GM23338 (cell line): ENCODE data around the gene JMJD1C. TPM values are rescaled to one million over a fixed set of nuclear protein-coding genes. Genes with fewer than 3 reads are reported as not detected.

Experiments used
- ATAC-seq: fragments of 200-7000 bp; cut with Tn5 transposase; 3 replicates; pipeline ENCODE4 v1.9.1; 2020
- DNase-seq: peaks from one replicate; pipeline ENCODE4 v3.0.0-alpha.2; 2015; ENCODE audit warnings: low spot score
- H2AFZ ChIP-seq: fragments of 200-600 bp; sonication (generic); 2 replicates; pipeline ENCODE4 v1.8.0; 2016; ENCODE audit warnings: antibody characterized with exemption, mild to moderate bottlenecking, moderate library complexity
- H3F3A ChIP-seq: fragments of 200-600 bp; sonication (generic); replicated peaks from 2 replicates; pipeline ENCODE4 v1.8.0; 2017; ENCODE audit warnings: antibody characterized with exemption, mixed run types, low read depth
- H3K27ac ChIP-seq: fragments of 200-600 bp; sonication (generic); 2 replicates; pipeline ENCODE4 v1.6.1; 2016; ENCODE audit warnings: low read depth
- H3K27me3 ChIP-seq: fragments of 200-600 bp; sonication (generic); 2 replicates; pipeline ENCODE4 v1.8.0; 2016; ENCODE audit warnings: mild to moderate bottlenecking, mixed run types, moderate library complexity; ENCODE audit not compliant: insufficient read depth
- H3K36me3 ChIP-seq: fragments of 200-600 bp; sonication (generic); 2 replicates; pipeline ENCODE4 v1.8.0; 2016; ENCODE audit warnings: mild to moderate bottlenecking; ENCODE audit not compliant: insufficient read depth
- H3K4me1 ChIP-seq: fragments of 200-600 bp; sonication (generic); 2 replicates; pipeline ENCODE4 v1.8.0; 2016; ENCODE audit warnings: mild to moderate bottlenecking, moderate library complexity; ENCODE audit not compliant: insufficient read depth
- H3K4me2 ChIP-seq: fragments of 200-600 bp; sonication (generic); 2 replicates; pipeline ENCODE4 v1.7.1; 2017; ENCODE audit warnings: mixed run types
- H3K4me3 ChIP-seq: fragments of 200-600 bp; sonication (generic); 2 replicates; pipeline ENCODE4 v1.6.1; 2016; ENCODE audit warnings: mixed run types
- H3K79me2 ChIP-seq: fragments of 200-600 bp; sonication (generic); replicated peaks from 2 replicates; pipeline ENCODE4 v1.8.0; 2017; ENCODE audit warnings: mild to moderate bottlenecking; ENCODE audit not compliant: insufficient read depth
- H3K9me2 ChIP-seq: fragments of 200-600 bp; sonication (generic); 2 replicates; pipeline ENCODE4 v1.8.0; 2017; ENCODE audit not compliant: insufficient read depth
- H4K20me1 ChIP-seq: fragments of 200-600 bp; sonication (generic); replicated peaks from 2 replicates; pipeline ENCODE4 v1.8.0; 2017; ENCODE audit warnings: mild to moderate bottlenecking; ENCODE audit not compliant: insufficient read depth
- H3K27ac Mint-ChIP-seq: 2 replicates; pipeline ENCODE4 v1.8.0; 2020; ENCODE audit warnings: inconsistent platforms, mild to moderate bottlenecking, moderate library complexity, mixed read lengths
- H3K27me3 Mint-ChIP-seq: 3 replicates; pipeline ENCODE4 v1.8.0; 2022; ENCODE audit warnings: low read depth, mild to moderate bottlenecking, moderate library complexity, mixed read lengths, inconsistent platforms; ENCODE audit not compliant: insufficient read depth, poor library complexity
- H3K36me3 Mint-ChIP-seq: 3 replicates; pipeline ENCODE4 v1.8.0; 2021; ENCODE audit warnings: low read depth, mild to moderate bottlenecking, inconsistent platforms, moderate library complexity, mixed read lengths
- H3K4me1 Mint-ChIP-seq: 3 replicates; pipeline ENCODE4 v1.8.0; 2020; ENCODE audit warnings: mild to moderate bottlenecking, inconsistent platforms, mixed read lengths
- H3K4me3 Mint-ChIP-seq: 3 replicates; pipeline ENCODE4 v1.8.0; 2021; ENCODE audit warnings: moderate library complexity, mild to moderate bottlenecking, inconsistent platforms, mixed read lengths
- H3K9me3 Mint-ChIP-seq: 3 replicates; pipeline ENCODE4 v1.8.0; 2020; ENCODE audit warnings: moderate library complexity, mild to moderate bottlenecking, inconsistent platforms, mixed read lengths
- CREB1 ChIP-seq: fragments of 250-450 bp; sonication (Bioruptor Pico); IDR thresholded peaks from 2 replicates; pipeline ENCODE4 v1.5.0; 2020; ENCODE audit warnings: low read depth, mild to moderate bottlenecking, moderate library complexity
- EZH2 ChIP-seq: fragments of 200-600 bp; sonication (generic); IDR thresholded peaks from one replicate; pipeline ENCODE4 v1.8.0; 2017; ENCODE audit warnings: antibody characterized with exemption, mild to moderate bottlenecking, low read depth; ENCODE audit not compliant: unreplicated experiment
- NANOG ChIP-seq: IDR thresholded peaks from 2 replicates; pipeline ENCODE4 v1.6.1; 2016; ENCODE audit warnings: antibody characterized with exemption, borderline replicate concordance
- POLR2AphosphoS5 ChIP-seq: IDR thresholded peaks from 2 replicates; pipeline ENCODE4 v1.6.1; 2016; ENCODE audit warnings: antibody characterized with exemption, low read depth
- STAT1 ChIP-seq: IDR thresholded peaks from one replicate; pipeline ENCODE4 v1.6.1; 2016; ENCODE audit warnings: antibody characterized with exemption; ENCODE audit not compliant: unreplicated experiment
- ZNF114 ChIP-seq: fragments of 250-450 bp; sonication (Bioruptor Pico); IDR thresholded peaks from 2 replicates; pipeline ENCODE4 v1.5.0; 2020; ENCODE audit warnings: mild to moderate bottlenecking, moderate library complexity
- polyA plus RNA-seq: library from polyadenylated mRNA; unstranded; fragments of >200 nt; fragmentation: Nextera tagmentation; extraction: Ambion mirVana; gene quantifications from 2 replicates; pipeline ENCODE4 v1.2.1, GENCODE V29; 2016
- total RNA-seq: library from RNA; depleted of rRNA; stranded (reverse); fragments of >200 nt; shearing (Covaris generic); gene quantifications from 2 replicates; pipeline ENCODE4 v1.2.3, GENCODE V29; 2014
- TF ChIP-seq, protein P1 (sequence below): IDR thresholded peaks from one replicate; pipeline ENCODE4 v1.6.1; 2018; ENCODE audit warnings: antibody characterized with exemption; ENCODE audit not compliant: unreplicated experiment
- TF ChIP-seq, protein P2 (sequence below), 2 experiments: fragments of 200-600 bp in 1 of 2; sonication (generic) in 1 of 2; conservative IDR thresholded peaks; 2 replicates each; pipeline versions ENCODE4 v1.5.1 to v1.6.1; 2016 to 2017; ENCODE audit warnings: antibody characterized with exemption in 2 of 2, low read depth in 2 of 2, mild to moderate bottlenecking in 2 of 2, moderate library complexity in 1 of 2
- TF ChIP-seq, protein P3 (sequence below): fragments of 250-450 bp; sonication (Bioruptor Pico); IDR thresholded peaks from 2 replicates; pipeline ENCODE4 v1.5.0; 2020; ENCODE audit warnings: mild to moderate bottlenecking, moderate library complexity
- TF ChIP-seq, protein P4 (sequence below): IDR thresholded peaks from 2 replicates; pipeline ENCODE4 v1.6.1; 2016; ENCODE audit warnings: antibody characterized with exemption

JMJD1C gene
- total and polyA plus RNA-seq, 2 experiments from 2014 or later: 333 to 435 TPM

DNA sequence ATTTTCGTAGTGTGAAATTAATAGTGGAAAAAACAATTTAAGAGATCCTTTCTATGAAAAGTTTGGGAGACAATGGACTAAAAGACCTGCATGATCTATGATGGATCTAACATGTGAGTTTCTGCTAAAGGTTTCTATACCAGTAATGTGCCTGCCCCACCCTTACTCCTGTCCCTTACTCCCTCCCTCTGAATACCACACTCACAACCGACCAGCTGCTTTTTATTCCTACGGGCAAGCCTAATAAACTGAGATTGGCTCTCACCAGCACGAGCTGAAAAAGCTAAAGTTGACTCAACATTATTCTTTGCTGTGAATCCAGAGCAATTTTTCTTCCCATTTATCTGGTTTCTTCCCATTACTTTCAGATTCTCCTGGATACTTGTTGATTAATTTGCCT is 37.6 kb upstream of the JMJD1C start:
- Mint-ChIP-seq H3K27ac (peak overlapping the region; percentile 97; the same call in 1 of the 2 replicates), H3K36me3 (no peaks in the 10 kb centered on the region)
- peaks cover 86% of the 10 kb centered on the region for H3K79me2 ChIP-seq

More for the DNA sequence above, 37.6 kb upstream of the JMJD1C start:
- no peaks in the 10 kb centered on the region for H3K27me3 Mint-ChIP-seq
- peaks cover 29% of the 10 kb centered on the region for H3K4me1 Mint-ChIP-seq
- no peaks in the 10 kb centered on the region for H3K9me2 ChIP-seq
- H4K20me1 ChIP-seq: no peaks in the 10 kb centered on the region
- TF ChIP-seq, protein P1, sequence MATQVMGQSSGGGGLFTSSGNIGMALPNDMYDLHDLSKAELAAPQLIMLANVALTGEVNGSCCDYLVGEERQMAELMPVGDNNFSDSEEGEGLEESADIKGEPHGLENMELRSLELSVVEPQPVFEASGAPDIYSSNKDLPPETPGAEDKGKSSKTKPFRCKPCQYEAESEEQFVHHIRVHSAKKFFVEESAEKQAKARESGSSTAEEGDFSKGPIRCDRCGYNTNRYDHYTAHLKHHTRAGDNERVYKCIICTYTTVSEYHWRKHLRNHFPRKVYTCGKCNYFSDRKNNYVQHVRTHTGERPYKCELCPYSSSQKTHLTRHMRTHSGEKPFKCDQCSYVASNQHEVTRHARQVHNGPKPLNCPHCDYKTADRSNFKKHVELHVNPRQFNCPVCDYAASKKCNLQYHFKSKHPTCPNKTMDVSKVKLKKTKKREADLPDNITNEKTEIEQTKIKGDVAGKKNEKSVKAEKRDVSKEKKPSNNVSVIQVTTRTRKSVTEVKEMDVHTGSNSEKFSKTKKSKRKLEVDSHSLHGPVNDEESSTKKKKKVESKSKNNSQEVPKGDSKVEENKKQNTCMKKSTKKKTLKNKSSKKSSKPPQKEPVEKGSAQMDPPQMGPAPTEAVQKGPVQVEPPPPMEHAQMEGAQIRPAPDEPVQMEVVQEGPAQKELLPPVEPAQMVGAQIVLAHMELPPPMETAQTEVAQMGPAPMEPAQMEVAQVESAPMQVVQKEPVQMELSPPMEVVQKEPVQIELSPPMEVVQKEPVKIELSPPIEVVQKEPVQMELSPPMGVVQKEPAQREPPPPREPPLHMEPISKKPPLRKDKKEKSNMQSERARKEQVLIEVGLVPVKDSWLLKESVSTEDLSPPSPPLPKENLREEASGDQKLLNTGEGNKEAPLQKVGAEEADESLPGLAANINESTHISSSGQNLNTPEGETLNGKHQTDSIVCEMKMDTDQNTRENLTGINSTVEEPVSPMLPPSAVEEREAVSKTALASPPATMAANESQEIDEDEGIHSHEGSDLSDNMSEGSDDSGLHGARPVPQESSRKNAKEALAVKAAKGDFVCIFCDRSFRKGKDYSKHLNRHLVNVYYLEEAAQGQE: no peak
- TF ChIP-seq CREB1 (CRISPR knock-in tag) (no peak), ZNF114 (CRISPR knock-in tag) (no peak), STAT1 (no peak), NANOG (no peak), POLR2AphosphoS5 (no peak), EZH2 (no peak)
- TF ChIP-seq, protein P2, sequence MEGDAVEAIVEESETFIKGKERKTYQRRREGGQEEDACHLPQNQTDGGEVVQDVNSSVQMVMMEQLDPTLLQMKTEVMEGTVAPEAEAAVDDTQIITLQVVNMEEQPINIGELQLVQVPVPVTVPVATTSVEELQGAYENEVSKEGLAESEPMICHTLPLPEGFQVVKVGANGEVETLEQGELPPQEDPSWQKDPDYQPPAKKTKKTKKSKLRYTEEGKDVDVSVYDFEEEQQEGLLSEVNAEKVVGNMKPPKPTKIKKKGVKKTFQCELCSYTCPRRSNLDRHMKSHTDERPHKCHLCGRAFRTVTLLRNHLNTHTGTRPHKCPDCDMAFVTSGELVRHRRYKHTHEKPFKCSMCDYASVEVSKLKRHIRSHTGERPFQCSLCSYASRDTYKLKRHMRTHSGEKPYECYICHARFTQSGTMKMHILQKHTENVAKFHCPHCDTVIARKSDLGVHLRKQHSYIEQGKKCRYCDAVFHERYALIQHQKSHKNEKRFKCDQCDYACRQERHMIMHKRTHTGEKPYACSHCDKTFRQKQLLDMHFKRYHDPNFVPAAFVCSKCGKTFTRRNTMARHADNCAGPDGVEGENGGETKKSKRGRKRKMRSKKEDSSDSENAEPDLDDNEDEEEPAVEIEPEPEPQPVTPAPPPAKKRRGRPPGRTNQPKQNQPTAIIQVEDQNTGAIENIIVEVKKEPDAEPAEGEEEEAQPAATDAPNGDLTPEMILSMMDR (conservative IDR thresholded peaks at IDR 0.05; ENCODE audit: low read depth in 2 of 2): no peak
- TF ChIP-seq, protein P3, sequence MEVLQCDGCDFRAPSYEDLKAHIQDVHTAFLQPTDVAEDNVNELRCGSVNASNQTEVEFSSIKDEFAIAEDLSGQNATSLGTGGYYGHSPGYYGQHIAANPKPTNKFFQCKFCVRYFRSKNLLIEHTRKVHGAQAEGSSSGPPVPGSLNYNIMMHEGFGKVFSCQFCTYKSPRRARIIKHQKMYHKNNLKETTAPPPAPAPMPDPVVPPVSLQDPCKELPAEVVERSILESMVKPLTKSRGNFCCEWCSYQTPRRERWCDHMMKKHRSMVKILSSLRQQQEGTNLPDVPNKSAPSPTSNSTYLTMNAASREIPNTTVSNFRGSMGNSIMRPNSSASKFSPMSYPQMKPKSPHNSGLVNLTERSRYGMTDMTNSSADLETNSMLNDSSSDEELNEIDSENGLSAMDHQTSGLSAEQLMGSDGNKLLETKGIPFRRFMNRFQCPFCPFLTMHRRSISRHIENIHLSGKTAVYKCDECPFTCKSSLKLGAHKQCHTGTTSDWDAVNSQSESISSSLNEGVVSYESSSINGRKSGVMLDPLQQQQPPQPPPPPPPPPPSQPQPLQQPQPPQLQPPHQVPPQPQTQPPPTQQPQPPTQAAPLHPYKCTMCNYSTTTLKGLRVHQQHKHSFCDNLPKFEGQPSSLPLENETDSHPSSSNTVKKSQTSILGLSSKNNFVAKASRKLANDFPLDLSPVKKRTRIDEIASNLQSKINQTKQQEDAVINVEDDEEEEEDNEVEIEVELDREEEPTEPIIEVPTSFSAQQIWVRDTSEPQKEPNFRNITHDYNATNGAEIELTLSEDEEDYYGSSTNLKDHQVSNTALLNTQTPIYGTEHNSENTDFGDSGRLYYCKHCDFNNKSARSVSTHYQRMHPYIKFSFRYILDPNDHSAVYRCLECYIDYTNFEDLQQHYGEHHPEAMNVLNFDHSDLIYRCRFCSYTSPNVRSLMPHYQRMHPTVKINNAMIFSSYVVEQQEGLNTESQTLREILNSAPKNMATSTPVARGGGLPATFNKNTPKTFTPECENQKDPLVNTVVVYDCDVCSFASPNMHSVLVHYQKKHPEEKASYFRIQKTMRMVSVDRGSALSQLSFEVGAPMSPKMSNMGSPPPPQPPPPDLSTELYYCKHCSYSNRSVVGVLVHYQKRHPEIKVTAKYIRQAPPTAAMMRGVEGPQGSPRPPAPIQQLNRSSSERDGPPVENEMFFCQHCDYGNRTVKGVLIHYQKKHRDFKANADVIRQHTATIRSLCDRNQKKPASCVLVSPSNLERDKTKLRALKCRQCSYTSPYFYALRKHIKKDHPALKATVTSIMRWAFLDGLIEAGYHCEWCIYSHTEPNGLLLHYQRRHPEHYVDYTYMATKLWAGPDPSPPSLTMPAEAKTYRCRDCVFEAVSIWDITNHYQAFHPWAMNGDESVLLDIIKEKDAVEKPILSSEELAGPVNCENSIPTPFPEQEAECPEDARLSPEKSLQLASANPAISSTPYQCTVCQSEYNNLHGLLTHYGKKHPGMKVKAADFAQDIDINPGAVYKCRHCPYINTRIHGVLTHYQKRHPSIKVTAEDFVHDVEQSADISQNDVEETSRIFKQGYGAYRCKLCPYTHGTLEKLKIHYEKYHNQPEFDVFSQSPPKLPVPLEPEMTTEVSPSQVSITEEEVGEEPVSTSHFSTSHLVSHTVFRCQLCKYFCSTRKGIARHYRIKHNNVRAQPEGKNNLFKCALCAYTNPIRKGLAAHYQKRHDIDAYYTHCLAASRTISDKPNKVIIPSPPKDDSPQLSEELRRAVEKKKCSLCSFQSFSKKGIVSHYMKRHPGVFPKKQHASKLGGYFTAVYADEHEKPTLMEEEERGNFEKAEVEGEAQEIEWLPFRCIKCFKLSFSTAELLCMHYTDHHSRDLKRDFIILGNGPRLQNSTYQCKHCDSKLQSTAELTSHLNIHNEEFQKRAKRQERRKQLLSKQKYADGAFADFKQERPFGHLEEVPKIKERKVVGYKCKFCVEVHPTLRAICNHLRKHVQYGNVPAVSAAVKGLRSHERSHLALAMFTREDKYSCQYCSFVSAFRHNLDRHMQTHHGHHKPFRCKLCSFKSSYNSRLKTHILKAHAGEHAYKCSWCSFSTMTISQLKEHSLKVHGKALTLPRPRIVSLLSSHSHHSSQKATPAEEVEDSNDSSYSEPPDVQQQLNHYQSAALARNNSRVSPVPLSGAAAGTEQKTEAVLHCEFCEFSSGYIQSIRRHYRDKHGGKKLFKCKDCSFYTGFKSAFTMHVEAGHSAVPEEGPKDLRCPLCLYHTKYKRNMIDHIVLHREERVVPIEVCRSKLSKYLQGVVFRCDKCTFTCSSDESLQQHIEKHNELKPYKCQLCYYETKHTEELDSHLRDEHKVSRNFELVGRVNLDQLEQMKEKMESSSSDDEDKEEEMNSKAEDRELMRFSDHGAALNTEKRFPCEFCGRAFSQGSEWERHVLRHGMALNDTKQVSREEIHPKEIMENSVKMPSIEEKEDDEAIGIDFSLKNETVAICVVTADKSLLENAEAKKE (CRISPR knock-in tag): no peak
- TF ChIP-seq, protein P4, sequence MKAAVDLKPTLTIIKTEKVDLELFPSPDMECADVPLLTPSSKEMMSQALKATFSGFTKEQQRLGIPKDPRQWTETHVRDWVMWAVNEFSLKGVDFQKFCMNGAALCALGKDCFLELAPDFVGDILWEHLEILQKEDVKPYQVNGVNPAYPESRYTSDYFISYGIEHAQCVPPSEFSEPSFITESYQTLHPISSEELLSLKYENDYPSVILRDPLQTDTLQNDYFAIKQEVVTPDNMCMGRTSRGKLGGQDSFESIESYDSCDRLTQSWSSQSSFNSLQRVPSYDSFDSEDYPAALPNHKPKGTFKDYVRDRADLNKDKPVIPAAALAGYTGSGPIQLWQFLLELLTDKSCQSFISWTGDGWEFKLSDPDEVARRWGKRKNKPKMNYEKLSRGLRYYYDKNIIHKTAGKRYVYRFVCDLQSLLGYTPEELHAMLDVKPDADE: no peak
- no peak overlapping the region for H3K4me3 ChIP-seq
- H3K27me3 ChIP-seq: no peaks in the 10 kb centered on the region
- H3K27ac ChIP-seq: peak overlapping the region; percentile 82
- no peaks in the 10 kb centered on the region for H3F3A ChIP-seq
- H3K4me2 ChIP-seq: 0 out of 2 replicates have a peak overlapping the region, but pooled peaks have one; percentile 1
- no peak overlapping the region for H2AFZ ChIP-seq
- H3K4me3 Mint-ChIP-seq: no peak overlapping the region
- H3K4me1 ChIP-seq: peaks cover 28% of the 10 kb centered on the region
- DNase-seq (no peak), ATAC-seq (no peak)
- H3K9me3 Mint-ChIP-seq: no peaks in the 10 kb centered on the region
- H3K36me3 ChIP-seq: no peaks in the 10 kb centered on the region
